ENCODE results near the gene CRELD2.

DNA sequence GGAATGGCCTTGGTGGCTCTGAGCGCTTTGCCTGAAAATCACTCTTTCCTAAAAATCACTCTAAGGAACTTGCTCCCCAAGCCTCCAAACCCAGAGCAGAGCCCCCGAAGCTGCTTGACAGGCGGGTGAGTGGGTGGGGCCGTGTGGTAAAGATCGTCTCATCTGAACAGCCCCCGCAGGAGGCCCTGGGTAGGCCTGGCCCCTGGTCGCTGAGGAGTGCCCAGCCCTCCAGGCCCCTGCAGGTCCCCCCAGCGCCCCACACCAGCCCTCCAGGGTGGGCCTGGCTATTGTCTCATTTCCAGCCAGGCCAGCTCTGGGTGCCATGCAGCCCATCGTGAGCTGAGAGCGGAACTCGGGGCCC is 25.0 kb downstream of the CRELD2 start:
- no peak for TF ChIP-seq CTCF (conservative IDR thresholded peaks at IDR 0.05; ENCODE audit: low read depth in 2 of 2)
- no peak for TF ChIP-seq EZH2phosphoT487 (IDR thresholded peaks at IDR 0.05; ENCODE audit: unreplicated experiment)
- TF ChIP-seq POLR2AphosphoS5 (IDR thresholded peaks at IDR 0.05; ENCODE audit: low read depth) = no peak
- no peak for TF ChIP-seq EZH2 (IDR thresholded peaks at IDR 0.05; ENCODE audit: low read depth, unreplicated experiment)
- no peak for TF ChIP-seq CREB1 (CRISPR knock-in tag; IDR thresholded peaks at IDR 0.05; ENCODE audit: low read depth)
- TF ChIP-seq REST (IDR thresholded peaks at IDR 0.05; ENCODE audit: unreplicated experiment) = no peak
- no peak for TF ChIP-seq STAT1 (IDR thresholded peaks at IDR 0.05; ENCODE audit: unreplicated experiment)
- TF ChIP-seq NANOG (IDR thresholded peaks at IDR 0.05; ENCODE audit: borderline replicate concordance) = no peak
- no peak for TF ChIP-seq ZNF114 (CRISPR knock-in tag; IDR thresholded peaks at IDR 0.05)
- no peak for TF ChIP-seq ZNF331 (CRISPR knock-in tag; IDR thresholded peaks at IDR 0.05; ENCODE audit: low read depth)

Measured in GM23338 (cell line).